ES-I3 (cell line): ENCODE measurements around the gene FOXL3.
"Not testable (repeated sequence)": the region's sequence is repeated elsewhere in the genome, so short reads cannot be mapped to it uniquely, and the experiment has no call there.

Experiments used
- H3K36me3 ChIP-seq: 2 replicates; pipeline ENCODE4 v1.6.1; 2013; ENCODE audit warnings: mild to moderate bottlenecking, low read length, control low read depth, moderate library complexity; ENCODE audit not compliant: insufficient read depth
- H3K4me1 ChIP-seq: 2 replicates; pipeline ENCODE4 v1.6.1; 2013; ENCODE audit warnings: mild to moderate bottlenecking, control low read depth, low read length; ENCODE audit not compliant: insufficient read depth
- H3K9ac ChIP-seq: 2 replicates; pipeline ENCODE4 v1.6.1; 2013; ENCODE audit warnings: low read depth, mild to moderate bottlenecking, low read length, moderate library complexity
- H3K9me3 ChIP-seq: 2 replicates; pipeline ENCODE4 v1.6.1; 2013; ENCODE audit warnings: mild to moderate bottlenecking, low read length, moderate library complexity; ENCODE audit not compliant: control insufficient read depth, insufficient read depth

FOXL3 gene

GRCh38 chr7:289756-290553 is at the start of gene FOXL3:
Gene FOXL3, plus strand, starts transcription at chr7:290170. Its CDS starts 0 bp downstream, at chr7:290170.
- Histone ChIP-seq H3K4me1 (no peaks in the 10 kb centered on the region), H3K9me3 (no peaks in the 10 kb centered on the region)

GRCh38 chr7:240887-241421 is 49.0 kb upstream of the FOXL3 start:
- Histone ChIP-seq H3K4me1 (0 out of 2 replicates have a peak, but pooled peaks cover 3% of the 10 kb centered on the region), H3K36me3 (no peaks in the 10 kb centered on the region), H3K9ac (no peak overlapping the region; the same call in 1 of the 2 replicates), H3K9me3 (no peaks in the 10 kb centered on the region; the same call in 1 of the 2 replicates)

More at GRCh38 chr7:289756-290553, at the start of gene FOXL3:
- H3K9ac ChIP-seq: no peak within 1 kb of the TSS
- H3K36me3 ChIP-seq: no peaks in the 10 kb centered on the region

- Histone ChIP-seq H3K4me1 (0 out of 2 replicates have a peak, but pooled peaks cover 3% of the 10 kb centered on the region), H3K9ac (no peak overlapping the region), H3K36me3 (no peaks in the 10 kb centered on the region), H3K9me3 (no peaks in the 10 kb centered on the region; the same call in 1 of the 2 replicates)
Measured at GRCh38 chr7:241513-241912, 48.5 kb upstream of the FOXL3 start.

- not testable (repeated sequence) for H3K36me3 ChIP-seq, H3K9me3 ChIP-seq, H3K9ac ChIP-seq, H3K4me1 ChIP-seq
Measured at GRCh38 chr7:242826-243579, 47.0 kb upstream of the FOXL3 start.

- H3K9me3 ChIP-seq, H3K9ac ChIP-seq, H3K36me3 ChIP-seq, H3K4me1 ChIP-seq: not testable (repeated sequence)
Measured at GRCh38 chr7:243580-243978, 46.4 kb upstream of the FOXL3 start.

- Histone ChIP-seq H3K9me3 (no peaks in the 10 kb centered on the region; the same call in 1 of the 2 replicates), H3K9ac (no peak overlapping the region), H3K4me1 (0 out of 2 replicates have a peak, but pooled peaks cover 3% of the 10 kb centered on the region), H3K36me3 (no peaks in the 10 kb centered on the region)
Measured at GRCh38 chr7:244974-245373, 45.0 kb upstream of the FOXL3 start.

- no peaks in the 10 kb centered on the region for H3K9me3 ChIP-seq
- H3K4me1 ChIP-seq: 0 out of 2 replicates have a peak, but pooled peaks cover 3% of the 10 kb centered on the region
- no peaks in the 10 kb centered on the region; the same call in 1 of the 2 replicates for H3K36me3 ChIP-seq
- no peak overlapping the region for H3K9ac ChIP-seq
Measured at GRCh38 chr7:245574-246295, 44.2 kb upstream of the FOXL3 start.

- H3K9ac ChIP-seq: no peak overlapping the region
- H3K9me3 ChIP-seq: no peaks in the 10 kb centered on the region
- H3K36me3 ChIP-seq: no peaks in the 10 kb centered on the region; the same call in 1 of the 2 replicates
- no peaks in the 10 kb centered on the region for H3K4me1 ChIP-seq
Measured at GRCh38 chr7:246451-246850, 43.5 kb upstream of the FOXL3 start.

- H3K9me3 ChIP-seq: no peaks in the 10 kb centered on the region
- no peak overlapping the region for H3K9ac ChIP-seq
- no peaks in the 10 kb centered on the region; the same call in 1 of the 2 replicates for H3K36me3 ChIP-seq
- no peaks in the 10 kb centered on the region for H3K4me1 ChIP-seq
Measured at GRCh38 chr7:247181-247580, 42.8 kb upstream of the FOXL3 start.

- H3K4me1 ChIP-seq: no peaks in the 10 kb centered on the region
- no peaks in the 10 kb centered on the region for H3K9me3 ChIP-seq
- H3K36me3 ChIP-seq: no peaks in the 10 kb centered on the region; the same call in 1 of the 2 replicates
- H3K9ac ChIP-seq: no peak overlapping the region
Measured at GRCh38 chr7:247636-248035, 42.3 kb upstream of the FOXL3 start.

GRCh38 chr7:248732-249435 is 41.1 kb upstream of the FOXL3 start:
- H3K9ac ChIP-seq: no peak overlapping the region
- H3K36me3 ChIP-seq: no peaks in the 10 kb centered on the region; the same call in 1 of the 2 replicates
- no peaks in the 10 kb centered on the region for H3K4me1 ChIP-seq
- H3K9me3 ChIP-seq: no peaks in the 10 kb centered on the region

GRCh38 chr7:249989-250388 is 40.0 kb upstream of the FOXL3 start:
- no peaks in the 10 kb centered on the region for H3K4me1 ChIP-seq
- no peak overlapping the region for H3K9ac ChIP-seq
- H3K9me3 ChIP-seq: peaks cover 3% of the 10 kb centered on the region; the same call in 1 of the 2 replicates
- H3K36me3 ChIP-seq: no peaks in the 10 kb centered on the region; the same call in 1 of the 2 replicates

- Histone ChIP-seq H3K4me1 (no peaks in the 10 kb centered on the region), H3K9me3 (peaks cover 5% of the 10 kb centered on the region; the same call in 1 of the 2 replicates), H3K36me3 (no peaks in the 10 kb centered on the region; the same call in 1 of the 2 replicates), H3K9ac (no peak overlapping the region)
Measured at GRCh38 chr7:250523-250922, 39.4 kb upstream of the FOXL3 start.
